GM21723 (cell line): ENCODE measurements around the gene TRAF5.
"Not testable (repeated sequence)": the region's sequence is repeated elsewhere in the genome, so short reads cannot be mapped to it uniquely, and the experiment has no call there.

ENCODE experiments used
- ATAC-seq: cut with Tn5 transposase; IDR thresholded peaks from one replicate; pipeline ENCODE4 v1.9.1; 2021; ENCODE audit warnings: mild to moderate bottlenecking, moderate library complexity; ENCODE audit not compliant: unreplicated experiment

Gene TRAF5, protein sequence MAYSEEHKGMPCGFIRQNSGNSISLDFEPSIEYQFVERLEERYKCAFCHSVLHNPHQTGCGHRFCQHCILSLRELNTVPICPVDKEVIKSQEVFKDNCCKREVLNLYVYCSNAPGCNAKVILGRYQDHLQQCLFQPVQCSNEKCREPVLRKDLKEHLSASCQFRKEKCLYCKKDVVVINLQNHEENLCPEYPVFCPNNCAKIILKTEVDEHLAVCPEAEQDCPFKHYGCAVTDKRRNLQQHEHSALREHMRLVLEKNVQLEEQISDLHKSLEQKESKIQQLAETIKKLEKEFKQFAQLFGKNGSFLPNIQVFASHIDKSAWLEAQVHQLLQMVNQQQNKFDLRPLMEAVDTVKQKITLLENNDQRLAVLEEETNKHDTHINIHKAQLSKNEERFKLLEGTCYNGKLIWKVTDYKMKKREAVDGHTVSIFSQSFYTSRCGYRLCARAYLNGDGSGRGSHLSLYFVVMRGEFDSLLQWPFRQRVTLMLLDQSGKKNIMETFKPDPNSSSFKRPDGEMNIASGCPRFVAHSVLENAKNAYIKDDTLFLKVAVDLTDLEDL

DNA sequence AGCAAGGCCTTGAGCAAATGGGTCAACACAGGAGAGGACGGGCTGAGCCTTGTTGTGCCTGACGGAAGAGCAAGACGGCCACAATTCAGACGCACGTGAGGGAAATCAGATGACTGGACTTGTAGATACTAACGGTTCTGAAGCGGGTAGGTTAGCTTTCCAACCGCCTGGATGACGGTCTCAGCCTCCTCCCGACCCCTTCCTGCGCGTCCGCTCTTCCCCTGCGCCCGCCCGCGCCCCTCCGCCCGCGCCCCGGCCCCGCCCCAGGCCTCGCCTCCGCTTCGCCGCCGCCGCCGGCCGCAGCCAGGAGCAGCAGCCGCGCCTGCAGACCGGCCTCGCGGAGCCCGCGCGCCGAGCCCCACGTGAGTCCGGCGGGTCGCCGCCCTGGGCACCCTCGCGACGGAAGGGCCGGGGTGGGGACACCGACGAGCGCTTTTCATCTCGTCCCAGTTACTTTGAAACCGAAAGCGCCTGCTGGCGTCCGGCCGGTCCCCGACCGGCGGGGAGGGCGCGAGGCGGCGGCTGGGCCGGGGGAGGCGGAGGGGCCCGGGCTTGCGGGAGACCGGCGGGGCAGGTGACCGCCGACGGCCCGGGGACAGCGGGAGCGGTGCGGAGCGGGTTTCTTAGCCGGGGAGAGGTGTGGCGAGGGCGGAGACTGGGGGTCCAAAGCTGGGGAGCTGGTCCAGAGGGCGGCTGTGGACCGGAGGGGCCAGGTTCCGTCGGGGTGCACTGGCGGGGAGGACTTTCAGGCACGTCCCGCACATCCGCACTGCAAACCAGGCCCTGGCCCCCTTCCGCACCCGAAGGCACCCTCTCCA lies at the start of gene TRAF5:
TSS of gene TRAF5 (plus strand) at position 306 of the 818 bp plus-strand sequence. CDS start 26,407 bp downstream, outside the sequence.
- peak; percentile 31 for ATAC-seq

DNA sequence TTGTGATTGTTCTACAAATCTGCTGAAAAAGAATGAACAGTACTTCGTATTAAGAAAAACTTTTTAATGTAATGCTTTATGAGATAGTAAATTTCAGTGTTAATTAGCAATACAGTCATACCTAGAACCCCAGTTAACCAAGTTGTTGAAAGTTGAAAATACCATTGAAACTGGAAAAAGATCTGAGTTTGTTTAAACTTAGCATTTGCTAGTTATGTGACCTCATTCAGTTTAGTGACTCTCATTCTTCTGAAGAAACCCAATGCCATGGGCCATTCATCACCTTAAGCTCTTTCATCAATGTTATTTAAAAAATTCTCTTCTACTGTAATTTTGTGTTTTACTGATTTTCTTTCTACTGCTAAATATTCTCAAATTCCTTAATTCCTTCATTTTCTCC lies 47.3 kb upstream of the TRAF5 start:
- ATAC-seq: no peak

- ATAC-seq: no peak
These were observed 45.7 kb upstream of the TRAF5 start for GRCh38 chr1:211280910-211281309.

- ATAC-seq: no peak
These were observed 45.2 kb upstream of the TRAF5 start for GRCh38 chr1:211281320-211282022.

DNA sequence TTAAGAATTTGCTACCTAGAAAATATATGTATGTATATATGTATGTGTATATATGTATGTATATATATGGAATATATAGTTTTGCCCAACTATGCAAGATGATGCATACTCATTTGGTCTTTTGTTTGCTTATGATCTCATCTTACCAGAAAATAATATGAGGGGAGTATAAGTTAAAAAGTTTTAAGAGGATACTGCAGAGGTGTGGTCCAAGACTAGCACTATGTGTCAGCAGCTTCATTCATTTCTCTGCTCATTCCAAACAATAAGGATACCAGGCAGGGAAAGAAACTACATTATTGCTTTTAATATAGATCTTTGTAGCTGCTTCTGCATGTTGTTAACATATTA lies 44.6 kb upstream of the TRAF5 start:
- ATAC-seq: no peak

DNA sequence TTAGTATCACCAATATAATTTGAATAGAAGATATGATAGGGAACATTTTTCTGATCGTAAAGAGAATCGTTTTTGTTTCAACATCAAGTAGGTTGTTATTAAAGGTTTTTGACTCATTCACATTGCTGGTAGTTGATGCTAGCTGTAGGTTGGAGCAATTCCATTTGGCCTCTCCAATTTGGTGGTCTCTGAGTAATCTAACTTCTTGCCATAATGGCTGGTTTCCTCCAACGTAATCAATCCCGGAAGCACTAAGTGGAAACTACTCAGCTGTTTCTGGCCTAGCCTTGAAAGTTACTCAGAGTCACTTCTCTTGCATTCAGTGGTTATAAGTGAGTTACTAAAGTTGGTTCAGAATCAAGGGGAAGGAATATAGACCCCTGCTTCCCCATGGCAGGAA lies 41.4 kb upstream of the TRAF5 start:
- no peak for ATAC-seq

DNA sequence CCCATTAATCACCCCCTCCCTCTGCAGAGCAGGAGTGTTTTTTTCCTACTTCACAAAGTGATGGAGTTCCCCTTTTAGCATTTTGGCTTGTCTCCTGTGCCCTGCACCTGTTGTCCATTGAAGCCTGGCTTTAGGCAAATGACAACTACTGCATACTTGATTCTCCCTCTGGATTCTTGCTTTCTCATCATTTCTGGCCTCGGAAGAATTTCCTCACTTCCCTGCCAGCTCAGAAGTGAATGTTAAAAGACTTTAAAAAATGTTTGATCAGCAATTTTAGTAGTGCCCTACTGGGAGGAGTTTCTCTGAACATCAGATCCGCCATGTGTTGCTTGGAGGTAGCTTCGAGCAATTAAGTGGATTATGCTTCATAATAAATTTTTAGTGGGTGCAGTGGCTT lies 39.4 kb upstream of the TRAF5 start:
- ATAC-seq: no peak

DNA sequence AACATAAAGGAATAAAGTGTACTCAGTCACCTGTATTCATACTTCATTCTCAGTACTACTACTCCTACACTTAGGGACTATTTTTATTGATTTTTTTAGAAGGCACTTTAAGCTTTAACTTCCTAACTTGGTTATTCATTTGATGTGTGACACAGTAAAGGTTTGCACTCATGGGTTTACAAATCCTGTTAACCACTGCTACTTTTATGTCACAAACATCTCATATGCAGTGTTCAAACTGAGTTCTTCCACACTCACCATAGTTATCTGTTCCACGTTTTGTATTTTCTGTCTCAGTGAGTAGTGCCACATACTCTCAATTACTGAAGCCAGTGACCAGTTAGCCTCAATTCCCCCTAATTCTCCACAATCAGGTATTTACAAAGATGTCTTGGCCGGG lies 34.2 kb upstream of the TRAF5 start:
- ATAC-seq: no peak

GRCh38 chr1:211296396-211296795 lies 30.2 kb upstream of the TRAF5 start:
- ATAC-seq: no peak

GRCh38 chr1:211305044-211305443 lies 21.6 kb upstream of the TRAF5 start:
- ATAC-seq: peak; percentile 95

DNA sequence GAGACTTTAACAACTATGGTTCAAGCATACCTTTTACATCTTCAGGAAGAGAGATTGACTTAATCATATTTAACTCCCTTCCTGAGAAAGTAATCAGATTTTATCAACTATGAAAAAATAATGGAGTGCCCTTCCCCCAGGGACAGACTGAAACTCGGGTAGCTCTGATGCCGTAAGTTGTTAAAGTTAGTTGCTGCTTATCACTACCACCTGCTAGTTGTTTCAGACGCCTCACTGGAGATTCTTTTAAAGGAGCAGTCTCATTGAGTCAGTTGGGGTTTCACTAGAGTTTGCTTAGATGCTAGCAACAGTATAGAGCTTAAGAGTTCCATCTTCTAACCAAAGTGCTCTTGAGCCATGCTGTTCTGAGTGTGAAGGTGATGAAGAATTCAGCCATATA lies 17.0 kb upstream of the TRAF5 start:
- ATAC-seq: no peak

- no peak for ATAC-seq
These were observed 13.2 kb upstream of the TRAF5 start for GRCh38 chr1:211313392-211313791.

DNA sequence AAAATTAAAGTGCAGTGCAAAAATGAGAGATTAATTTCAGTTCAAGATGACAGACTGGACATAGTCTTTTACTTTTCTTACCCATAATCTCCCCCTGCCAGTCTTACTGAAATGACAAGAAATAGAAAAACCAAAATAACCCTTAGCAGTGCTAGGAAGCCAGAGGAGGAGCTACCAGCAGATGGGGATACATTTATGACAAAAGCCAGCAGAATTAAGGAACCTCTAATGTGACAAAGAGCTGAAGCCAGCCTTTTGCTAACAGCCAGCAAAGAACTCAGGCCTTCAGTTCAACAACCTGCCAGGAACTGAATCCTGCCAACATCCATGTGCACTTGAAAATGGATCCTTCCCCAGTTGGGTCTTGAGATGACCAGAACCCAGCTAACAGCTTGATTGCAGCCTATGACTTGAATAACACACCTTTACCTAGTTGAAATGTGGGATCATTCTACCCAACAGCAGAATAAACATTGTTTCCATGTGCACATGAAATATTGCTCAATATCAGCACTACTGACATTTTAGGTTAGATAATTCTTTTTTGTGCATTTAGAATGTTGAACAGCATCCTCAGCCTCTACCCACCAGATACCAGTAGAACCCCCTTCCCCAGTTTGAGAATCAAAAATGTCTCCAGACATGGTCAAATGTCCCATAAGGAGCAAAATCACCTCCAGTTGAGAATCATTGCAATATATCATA lies 7.9 kb upstream of the TRAF5 start:
- no peak for ATAC-seq

GRCh38 chr1:211319892-211320291 lies 6.7 kb upstream of the TRAF5 start:
- ATAC-seq: no peak

- ATAC-seq: no peak
These were observed 5.7 kb upstream of the TRAF5 start for GRCh38 chr1:211320980-211321379.

GRCh38 chr1:211321646-211322045 lies 5.0 kb upstream of the TRAF5 start:
- ATAC-seq: not testable (repeated sequence)

DNA sequence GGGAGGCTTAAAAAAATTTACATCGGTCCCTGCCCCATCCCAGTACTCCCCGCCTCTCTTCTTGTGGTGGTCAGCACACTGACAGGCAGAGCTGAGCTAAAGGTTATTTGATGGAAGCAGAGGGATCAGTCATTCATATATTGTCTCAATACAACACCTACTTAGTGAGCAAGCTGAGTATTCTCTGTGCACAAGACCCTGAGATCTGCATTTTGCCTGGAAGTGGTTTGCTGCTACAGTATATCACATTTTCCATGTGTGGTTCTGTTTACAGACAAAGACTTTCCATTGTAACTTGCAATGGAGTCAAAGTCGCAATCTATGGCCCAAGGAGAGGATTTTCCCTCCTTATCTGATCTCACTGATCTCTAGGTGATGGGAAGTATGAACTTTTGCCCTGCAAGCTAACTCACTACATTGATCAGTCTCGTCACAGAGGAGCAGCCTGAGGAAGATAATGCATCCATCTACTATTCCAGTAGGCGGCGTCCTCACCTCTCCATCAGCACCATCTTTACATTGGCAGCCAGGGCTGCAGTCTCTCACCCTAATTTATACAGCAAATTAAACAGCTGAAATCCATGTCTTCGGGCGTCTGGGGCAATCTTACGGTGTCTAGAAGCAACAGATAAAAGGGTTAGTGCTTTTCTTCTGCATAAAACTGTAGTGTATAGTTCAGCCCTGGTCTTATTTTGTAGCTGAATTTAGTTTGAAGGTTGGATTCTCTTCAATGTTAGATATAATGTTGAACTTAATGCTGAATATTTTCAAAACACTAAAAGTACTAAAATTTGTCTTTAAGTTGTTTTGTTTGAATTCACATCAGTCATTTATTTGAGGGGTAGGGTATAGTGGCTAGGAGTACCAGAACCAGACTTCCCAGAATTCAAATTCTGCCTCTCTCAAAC lies 3.2 kb upstream of the TRAF5 start:
- ATAC-seq: peak; percentile 46

- ATAC-seq: no peak
These were observed 1.4 kb upstream of the TRAF5 start for GRCh38 chr1:211324992-211325775.

GRCh38 chr1:211326140-211326527 lies 499 bp upstream of the TRAF5 start:
- ATAC-seq: no peak
